ENCODE results near the gene AJAP1.

DNA sequence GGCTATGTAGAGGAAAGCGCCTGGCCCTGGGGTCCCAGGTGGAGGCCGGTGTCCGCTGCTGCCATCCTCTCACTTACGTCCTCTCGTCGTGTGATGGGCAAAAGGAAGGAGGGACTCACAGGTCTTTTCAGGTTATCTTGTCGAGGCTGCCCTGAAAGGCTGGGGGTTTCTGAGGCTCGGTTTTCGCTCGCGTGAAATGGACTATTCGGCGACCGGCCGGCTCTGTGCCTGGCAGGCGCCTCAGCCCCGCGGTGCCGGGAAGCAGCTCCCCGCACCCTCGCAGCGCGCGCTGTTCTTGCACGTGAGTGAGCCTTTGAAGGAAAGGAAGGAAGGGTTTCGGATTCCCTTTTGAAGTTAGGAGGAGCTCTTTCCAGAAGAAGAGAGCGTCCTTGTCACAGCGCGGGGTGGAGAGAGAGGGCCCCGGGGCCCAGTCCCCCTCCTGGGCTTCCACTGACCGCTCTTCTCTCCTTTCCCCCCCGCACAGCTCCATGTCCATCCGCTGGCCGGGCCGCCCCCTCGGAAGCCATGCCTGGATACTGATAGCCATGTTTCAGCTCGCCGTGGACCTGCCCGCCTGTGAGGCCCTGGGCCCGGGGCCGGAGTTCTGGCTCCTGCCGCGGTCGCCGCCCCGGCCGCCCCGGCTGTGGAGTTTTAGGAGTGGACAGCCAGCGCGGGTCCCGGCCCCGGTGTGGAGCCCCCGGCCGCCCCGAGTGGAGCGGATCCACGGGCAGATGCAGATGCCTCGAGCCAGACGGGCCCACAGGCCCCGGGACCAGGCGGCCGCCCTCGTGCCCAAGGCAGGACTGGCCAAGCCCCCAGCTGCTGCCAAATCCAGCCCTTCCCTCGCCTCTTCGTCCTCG is 57.2 kb downstream of the AJAP1 start:
- TF ChIP-seq, protein P1, sequence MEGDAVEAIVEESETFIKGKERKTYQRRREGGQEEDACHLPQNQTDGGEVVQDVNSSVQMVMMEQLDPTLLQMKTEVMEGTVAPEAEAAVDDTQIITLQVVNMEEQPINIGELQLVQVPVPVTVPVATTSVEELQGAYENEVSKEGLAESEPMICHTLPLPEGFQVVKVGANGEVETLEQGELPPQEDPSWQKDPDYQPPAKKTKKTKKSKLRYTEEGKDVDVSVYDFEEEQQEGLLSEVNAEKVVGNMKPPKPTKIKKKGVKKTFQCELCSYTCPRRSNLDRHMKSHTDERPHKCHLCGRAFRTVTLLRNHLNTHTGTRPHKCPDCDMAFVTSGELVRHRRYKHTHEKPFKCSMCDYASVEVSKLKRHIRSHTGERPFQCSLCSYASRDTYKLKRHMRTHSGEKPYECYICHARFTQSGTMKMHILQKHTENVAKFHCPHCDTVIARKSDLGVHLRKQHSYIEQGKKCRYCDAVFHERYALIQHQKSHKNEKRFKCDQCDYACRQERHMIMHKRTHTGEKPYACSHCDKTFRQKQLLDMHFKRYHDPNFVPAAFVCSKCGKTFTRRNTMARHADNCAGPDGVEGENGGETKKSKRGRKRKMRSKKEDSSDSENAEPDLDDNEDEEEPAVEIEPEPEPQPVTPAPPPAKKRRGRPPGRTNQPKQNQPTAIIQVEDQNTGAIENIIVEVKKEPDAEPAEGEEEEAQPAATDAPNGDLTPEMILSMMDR (IDR thresholded peaks at IDR 0.05) = no peak
- TF ChIP-seq POLR2A (IDR thresholded peaks at IDR 0.05) = no peak
